Neutrophil (primary cell): ENCODE data around the gene TRAPPC14.
A peak's percentile ranks its signal among the peaks of the same experiment; 100 is the strongest.

Experiments used
- H3K27ac ChIP-seq: fragments of 200-600 bp; sonication (generic); 2 replicates; pipeline ENCODE4 v1.5.1; 2016; ENCODE audit warnings: mild to moderate bottlenecking, moderate library complexity
- H3K27me3 ChIP-seq: fragments of 200-600 bp; sonication (generic); 2 replicates; pipeline ENCODE4 v1.6.0; 2016; ENCODE audit warnings: mild to moderate bottlenecking
- H3K36me3 ChIP-seq: fragments of 200-600 bp; sonication (generic); 2 replicates; pipeline ENCODE4 v1.5.1; 2017
- H3K4me1 ChIP-seq, 2 experiments: fragments of 200-600 bp in 1 of 2; sonication (generic) in 1 of 2; 1 replicate in 1 of 2; 2 replicates in 1 of 2; pipeline versions ENCODE4 v1.5.1 to v1.6.1; 2013 to 2016; ENCODE audit warnings: low read depth in 1 of 2, low read length in 1 of 2, mild to moderate bottlenecking in 1 of 2, moderate library complexity in 1 of 2; ENCODE audit not compliant: control insufficient read depth in 1 of 2, insufficient read depth in 1 of 2
- H3K4me3 ChIP-seq, 2 experiments: fragments of 200-600 bp in 1 of 2; sonication (generic) in 1 of 2; 1 replicate in 1 of 2; 2 replicates in 1 of 2; pipeline ENCODE4 v1.5.1; 2013 to 2016; ENCODE audit warnings: low read depth in 1 of 2, low read length in 1 of 2, mild to moderate bottlenecking in 1 of 2, moderate library complexity in 1 of 2
- H3K9me3 ChIP-seq: fragments of 200-600 bp; sonication (generic); 2 replicates; pipeline ENCODE4 v1.5.1; 2016
- TF ChIP-seq, protein P1 (sequence below): fragments of 200-600 bp; sonication (generic); IDR thresholded peaks from 2 replicates; pipeline ENCODE4 v1.5.1; 2016; ENCODE audit warnings: antibody characterized with exemption

The TRAPPC14 gene

DNA sequence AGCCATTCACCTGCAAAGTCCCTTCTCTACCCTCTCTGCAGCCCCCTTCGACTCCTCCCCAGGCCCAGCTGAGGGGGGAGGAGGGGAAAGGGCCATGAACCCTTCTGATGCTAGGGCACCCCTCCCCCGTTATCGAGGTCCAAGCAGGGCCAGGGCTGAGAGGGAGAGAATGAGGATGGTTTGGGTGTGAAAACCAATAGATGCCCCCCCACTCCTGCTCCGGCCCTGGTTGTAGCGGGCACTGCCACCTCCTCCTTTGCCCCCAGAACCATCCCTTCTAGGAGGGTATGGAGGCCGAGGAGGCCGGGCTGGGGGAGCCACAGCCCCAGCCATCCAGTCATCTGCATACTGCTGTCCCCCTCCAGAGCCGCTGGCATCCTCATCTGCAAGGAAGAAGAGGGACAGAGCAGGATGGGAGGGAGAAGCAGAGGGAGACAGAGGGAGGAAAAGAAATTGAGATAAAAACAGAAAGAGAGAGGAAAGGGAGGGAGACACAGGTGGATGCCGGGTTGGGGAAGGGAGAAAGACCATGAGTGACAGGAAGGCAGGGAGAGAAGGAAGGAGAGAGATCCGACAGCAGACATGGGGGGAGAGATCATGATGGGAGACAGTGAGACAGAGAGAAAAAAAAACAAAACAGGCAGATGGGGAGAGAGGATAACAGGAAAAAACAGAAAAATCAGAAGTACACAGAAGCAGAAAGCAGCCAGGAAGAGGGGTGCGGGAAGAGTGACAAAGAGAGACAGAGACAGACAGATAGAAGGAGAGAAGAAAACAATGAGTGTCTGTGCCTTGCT, 11.8 kb upstream of the TRAPPC14 start:
- peaks cover 86% of the 10 kb centered on the region for H3K27me3 ChIP-seq
- H3K36me3 ChIP-seq: no peaks in the 10 kb centered on the region
- no peaks in the 10 kb centered on the region for H3K9me3 ChIP-seq
- TF ChIP-seq, protein P1, sequence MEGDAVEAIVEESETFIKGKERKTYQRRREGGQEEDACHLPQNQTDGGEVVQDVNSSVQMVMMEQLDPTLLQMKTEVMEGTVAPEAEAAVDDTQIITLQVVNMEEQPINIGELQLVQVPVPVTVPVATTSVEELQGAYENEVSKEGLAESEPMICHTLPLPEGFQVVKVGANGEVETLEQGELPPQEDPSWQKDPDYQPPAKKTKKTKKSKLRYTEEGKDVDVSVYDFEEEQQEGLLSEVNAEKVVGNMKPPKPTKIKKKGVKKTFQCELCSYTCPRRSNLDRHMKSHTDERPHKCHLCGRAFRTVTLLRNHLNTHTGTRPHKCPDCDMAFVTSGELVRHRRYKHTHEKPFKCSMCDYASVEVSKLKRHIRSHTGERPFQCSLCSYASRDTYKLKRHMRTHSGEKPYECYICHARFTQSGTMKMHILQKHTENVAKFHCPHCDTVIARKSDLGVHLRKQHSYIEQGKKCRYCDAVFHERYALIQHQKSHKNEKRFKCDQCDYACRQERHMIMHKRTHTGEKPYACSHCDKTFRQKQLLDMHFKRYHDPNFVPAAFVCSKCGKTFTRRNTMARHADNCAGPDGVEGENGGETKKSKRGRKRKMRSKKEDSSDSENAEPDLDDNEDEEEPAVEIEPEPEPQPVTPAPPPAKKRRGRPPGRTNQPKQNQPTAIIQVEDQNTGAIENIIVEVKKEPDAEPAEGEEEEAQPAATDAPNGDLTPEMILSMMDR: no peak
- no peak overlapping the region for H3K27ac ChIP-seq
- H3K4me1 ChIP-seq: peaks cover 20 to 35% of the 10 kb centered on the region in 2 experiments
- no peak overlapping the region for H3K4me3 ChIP-seq

DNA sequence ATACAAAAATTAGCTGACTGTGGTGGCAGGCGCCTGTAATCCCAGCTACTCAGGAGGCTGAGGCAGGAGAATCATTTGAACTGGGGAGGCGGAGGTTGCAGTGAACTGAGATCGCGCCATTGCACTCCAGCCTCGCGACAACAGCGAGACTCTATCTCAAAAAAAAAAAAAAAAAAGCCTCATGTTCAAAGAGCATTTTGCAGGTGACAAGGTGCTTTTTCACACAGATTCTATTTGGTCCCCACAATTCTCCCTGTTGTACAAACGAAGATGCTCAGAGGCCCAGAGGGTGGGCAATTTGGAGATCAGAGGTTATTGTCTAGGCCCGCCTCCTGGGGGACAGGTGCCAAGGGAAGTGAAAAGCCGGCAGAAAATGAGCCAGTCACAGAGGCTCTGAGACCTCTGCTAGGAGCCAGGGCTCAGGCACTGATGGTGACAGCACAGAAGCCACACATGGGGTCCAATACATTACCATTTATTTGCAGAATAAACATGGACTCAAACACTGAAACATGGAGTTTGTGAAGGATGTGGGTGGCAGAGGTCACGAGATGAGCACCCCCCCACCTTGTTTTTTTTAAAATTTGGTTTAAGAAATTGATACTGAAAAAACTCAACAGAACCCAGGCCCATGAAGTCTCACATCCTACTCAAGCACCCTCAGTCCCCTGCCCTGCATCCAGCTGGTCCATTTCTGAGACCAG, 10.8 kb upstream of the TRAPPC14 start:
- TF ChIP-seq, protein P1: no peak
- Histone ChIP-seq H3K27ac (no peak overlapping the region), H3K27me3 (peaks cover 96% of the 10 kb centered on the region), H3K4me3 (no peak overlapping the region), H3K9me3 (no peaks in the 10 kb centered on the region), H3K4me1 (peaks cover 20 to 35% of the 10 kb centered on the region in 2 experiments), H3K36me3 (no peaks in the 10 kb centered on the region)

DNA sequence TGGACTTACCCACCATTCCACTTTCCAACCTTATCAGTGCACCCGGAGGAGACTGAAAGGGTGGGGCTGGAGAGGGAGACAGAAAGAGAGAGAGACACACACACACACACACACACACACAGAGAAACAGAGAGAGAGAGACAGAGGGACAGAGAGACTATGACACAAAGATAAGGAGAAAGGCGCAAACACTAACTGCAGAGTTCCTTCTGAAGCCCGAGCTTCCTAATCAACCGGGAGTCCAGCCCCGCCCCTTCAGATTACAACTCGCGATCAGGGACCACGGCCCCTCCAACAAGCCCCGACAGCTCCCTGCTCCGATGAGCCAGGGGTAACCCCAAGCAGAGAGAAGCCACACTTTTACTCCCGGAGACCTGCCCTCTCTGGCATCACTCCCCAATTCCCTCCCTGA, 9.4 kb upstream of the TRAPPC14 start:
- Histone ChIP-seq H3K27ac (no peak overlapping the region), H3K4me1 (peaks cover 20 to 35% of the 10 kb centered on the region in 2 experiments)

DNA sequence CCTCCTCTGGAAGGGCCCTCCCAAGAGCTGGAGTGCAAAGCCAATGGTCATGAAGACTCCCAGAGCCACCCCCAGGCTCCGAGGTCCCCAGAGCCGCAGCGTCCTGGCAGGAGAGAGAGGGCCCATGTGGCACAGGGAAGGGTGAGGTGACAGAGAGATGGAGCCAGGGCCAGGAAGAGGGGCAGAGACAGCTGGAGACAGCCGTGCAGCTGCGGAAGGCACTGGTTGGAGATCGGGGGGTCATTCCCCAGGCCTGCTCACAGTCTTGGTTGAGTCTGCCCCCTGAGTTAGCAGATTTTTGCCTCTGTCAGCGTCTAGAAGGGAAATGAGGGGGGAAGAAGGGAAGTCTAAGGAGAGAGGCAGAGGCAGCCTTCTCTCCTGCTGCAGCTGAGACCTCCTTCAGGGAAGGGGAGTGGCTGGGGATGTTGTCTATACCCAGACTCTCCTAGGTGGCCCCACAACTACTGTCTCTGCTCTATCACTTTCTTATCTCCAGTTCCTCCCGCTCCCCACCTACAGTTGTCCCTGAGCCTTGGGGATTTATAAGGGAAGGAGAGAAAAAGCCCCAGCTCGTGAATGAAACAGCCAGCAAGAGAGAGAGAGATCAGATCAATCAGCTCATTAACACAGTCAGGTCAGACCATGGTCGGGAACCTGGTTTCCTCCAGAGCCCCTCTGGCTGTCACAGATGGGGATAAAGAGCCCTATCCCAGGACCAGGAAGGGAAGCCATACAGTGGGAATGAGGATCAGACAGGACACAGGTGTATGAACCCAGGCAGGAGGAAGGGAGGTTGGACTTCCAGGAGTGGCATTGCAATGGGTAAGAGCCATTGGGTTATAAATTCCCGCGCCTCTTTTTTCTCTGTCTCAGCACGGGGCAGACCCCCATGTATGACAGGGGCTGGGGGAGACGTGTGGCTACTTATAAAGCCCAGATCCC, 8.7 kb upstream of the TRAPPC14 start:
- Histone ChIP-seq H3K4me3 (peak overlapping the region; percentile 17 to 52), H3K27ac (no peak overlapping the region)

More for the DNA sequence above, 9.4 kb upstream of the TRAPPC14 start:
- H3K4me3 ChIP-seq: peak overlapping the region; percentile 17 to 52
- H3K27me3 ChIP-seq: peaks cover 100% of the 10 kb centered on the region
- H3K36me3 ChIP-seq: no peaks in the 10 kb centered on the region
- TF ChIP-seq, protein P1: no peak
- H3K9me3 ChIP-seq: no peaks in the 10 kb centered on the region

More for the DNA sequence above, 8.7 kb upstream of the TRAPPC14 start:
- Histone ChIP-seq H3K4me1 (peaks cover 20 to 35% of the 10 kb centered on the region in 2 experiments), H3K27me3 (peaks cover 98% of the 10 kb centered on the region), H3K36me3 (no peaks in the 10 kb centered on the region), H3K9me3 (no peaks in the 10 kb centered on the region)
- TF ChIP-seq, protein P1: no peak
